ENCODE data around the gene FLNC.
A peak's percentile ranks its signal among the peaks of the same experiment; 100 is the strongest.

Gene FLNC

DNA sequence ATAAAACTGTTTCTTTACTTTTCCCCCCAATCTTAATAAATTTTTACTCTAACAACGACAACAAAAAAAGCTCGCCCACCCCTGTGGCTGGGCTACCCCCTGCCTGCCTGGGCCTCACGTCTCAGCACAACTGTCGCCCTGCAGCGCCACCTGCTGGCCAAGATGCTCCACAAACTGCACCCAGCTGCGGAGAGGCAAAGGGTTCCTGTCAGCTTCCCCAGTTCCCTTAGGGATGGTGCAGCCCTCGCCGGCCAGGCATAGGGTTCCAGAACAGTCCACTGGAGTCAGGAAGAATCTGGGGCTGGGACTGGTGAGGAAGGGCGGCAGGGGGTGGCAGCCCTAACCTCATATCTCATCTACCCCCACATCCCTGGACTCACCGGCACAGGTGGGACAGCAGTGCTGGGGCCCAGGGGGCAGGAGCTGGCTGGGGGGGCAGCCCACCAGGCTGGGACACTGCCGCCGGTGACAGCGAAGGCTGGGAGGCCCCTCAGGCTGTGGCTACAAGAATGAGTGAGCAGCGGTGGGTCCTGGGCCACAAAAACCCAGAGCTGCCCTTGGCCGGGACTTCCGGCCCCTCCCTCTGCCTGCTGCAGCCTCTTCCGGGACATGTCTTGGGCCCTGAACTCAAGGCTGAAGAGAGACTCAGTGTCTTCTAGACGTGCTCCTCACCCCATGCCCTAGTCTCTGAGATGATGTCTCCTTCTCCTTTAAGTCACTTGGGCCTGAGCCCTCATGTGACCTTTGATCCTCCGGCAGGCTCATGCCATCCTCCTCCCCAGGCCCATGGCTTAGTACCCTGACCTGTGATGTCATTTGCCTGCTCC is 53.6 kb downstream of the FLNC start:
- peak; percentile 84 to 86 for DNase-seq

DNA sequence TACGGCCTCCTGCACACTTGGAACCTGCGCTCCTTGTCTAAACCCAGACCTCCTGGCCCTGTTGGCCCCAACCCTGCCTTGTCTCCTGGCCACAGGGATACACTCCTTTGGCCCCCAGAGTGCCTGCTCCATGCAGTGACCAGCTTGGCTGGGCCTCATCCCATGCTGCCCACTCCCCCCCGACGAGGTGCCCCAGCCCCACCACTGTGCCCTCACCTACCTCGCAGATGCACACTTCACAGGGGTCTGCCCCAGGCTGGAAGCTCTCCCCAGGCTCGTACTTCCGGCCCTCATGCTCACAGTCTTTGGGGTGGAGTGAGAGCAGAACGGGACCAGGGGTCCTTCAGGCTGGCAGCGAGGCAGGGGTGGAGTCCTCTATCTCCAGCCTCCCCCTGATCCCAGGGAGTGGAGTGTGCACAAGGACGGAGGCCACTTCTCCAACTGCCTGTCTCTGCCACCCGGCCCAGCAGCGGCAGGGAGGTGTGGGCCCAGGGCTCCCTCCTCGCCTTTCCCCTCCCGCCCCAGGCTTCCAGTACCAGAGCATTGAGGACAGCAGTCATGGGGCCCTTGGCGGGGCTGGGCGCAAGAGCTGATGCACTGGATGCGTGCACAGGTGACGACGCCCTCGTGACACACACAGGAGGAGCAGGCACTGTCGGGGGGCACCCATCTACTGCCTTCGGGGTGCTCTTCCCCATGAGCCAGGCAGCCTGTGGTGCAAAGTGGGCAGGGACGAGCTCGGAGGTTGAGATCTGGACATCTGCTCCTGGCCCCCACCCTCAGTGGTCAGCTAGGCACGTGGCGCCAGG is 54.6 kb downstream of the FLNC start:
- no peak for DNase-seq

DNA sequence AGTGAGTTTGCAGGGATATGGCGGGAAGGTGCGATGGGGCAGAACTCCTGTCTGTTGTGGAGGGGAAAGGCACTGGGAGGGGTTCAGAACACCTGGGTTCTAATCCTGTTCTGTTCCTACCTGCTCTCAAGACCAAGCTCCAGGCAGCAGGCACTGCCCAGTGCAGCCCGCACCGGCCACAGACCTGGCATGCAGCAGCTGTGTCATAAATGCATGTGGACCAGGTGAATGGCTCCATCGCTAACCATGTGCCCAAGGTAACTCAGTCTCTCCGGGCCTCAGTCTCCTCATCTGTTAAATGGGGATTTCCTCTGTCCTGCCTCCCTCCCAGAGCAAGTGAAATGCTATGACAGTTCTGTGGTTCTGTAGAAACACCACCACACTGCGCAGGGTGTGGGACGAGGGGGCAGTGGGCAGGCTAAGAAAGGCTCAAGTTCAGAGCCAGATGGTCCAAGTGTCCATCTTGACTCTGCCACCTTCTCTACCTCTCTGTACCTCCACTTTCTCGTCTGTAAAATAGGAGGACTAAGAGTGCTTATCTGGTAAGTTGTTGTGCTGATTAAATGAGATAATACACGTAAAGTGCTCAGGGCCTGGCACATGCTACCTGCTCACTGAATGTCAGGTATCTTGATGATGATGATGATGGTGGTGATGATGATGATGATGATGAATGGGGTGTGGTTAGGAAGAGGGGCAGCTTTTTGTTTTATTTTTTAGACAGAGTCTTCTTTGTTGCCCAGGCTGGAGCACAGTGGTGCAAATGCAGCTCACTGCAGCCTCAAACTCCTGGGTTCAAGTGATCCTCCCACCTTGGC is 55.4 kb downstream of the FLNC start:
- no peak for DNase-seq

DNA sequence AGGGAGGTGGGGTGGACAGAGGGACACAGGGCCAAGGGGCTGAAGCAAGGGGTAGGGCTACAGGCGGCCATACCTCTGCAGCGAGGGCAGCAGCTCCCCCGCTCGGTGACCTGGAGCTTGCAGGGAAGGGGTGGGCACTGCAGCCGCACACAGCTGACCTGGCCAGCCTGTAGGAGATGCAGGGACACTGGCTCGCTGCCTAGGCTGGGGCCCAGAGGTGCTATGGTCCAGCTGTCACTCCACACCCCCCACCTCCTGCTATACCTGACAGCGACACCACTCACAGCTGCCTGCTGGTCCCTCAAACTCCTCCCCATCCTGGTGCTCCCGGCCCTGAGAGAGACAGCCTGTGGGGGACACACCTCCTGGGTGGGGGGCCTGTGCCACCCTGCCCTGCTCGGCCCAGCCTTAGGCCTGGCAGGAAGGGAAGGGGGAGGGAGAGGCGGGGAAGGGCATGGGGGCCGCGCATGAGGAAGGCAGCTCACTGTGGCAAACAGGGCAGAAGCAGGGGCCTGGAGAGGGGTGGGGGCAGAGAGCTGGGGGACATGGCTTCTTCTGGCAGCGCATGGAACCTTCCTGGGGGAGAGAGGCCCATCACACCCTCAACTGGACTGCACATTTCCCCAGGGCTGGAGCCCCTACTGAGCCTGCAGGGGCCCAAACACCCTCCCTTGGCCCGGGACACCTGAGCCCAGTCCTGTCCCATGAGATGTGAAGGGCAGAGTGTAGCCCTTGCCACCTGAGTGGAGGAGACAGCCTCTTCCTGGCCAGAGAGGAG is 56.4 kb downstream of the FLNC start:
- no peak for DNase-seq

DNA sequence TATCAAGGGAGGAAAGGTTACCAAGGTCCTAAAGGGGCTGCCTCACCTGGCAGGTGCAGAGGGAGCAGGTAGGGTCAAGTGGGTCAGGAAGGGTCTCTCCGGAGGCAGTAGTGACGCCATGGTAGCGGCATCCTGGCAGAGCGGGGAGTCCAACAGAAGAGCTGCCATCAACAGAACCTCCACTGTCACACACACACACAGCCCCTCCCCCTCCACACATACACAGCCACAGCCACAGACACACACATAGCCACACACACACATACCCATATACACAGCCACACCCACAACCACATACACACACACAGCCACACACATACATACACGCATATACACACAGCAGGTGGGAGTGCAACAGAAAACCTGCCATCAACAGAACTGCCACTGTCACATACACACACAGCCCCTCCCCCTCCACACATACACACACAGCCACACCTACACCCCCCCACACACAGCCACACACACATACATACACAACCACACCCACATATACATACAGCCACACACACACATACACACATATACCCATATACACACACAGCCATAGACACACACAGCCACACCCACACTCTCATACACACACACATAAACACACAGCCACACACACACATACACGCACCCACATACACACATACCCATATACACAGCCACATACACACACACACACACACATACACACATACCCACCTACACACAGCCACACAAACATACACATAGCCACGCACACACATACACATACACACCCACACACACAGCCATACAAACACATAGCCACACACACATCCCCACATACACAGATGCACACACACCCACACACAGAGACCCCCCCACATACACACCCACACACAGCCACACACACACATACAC is 57.2 kb downstream of the FLNC start:
- no peak for DNase-seq

DNA sequence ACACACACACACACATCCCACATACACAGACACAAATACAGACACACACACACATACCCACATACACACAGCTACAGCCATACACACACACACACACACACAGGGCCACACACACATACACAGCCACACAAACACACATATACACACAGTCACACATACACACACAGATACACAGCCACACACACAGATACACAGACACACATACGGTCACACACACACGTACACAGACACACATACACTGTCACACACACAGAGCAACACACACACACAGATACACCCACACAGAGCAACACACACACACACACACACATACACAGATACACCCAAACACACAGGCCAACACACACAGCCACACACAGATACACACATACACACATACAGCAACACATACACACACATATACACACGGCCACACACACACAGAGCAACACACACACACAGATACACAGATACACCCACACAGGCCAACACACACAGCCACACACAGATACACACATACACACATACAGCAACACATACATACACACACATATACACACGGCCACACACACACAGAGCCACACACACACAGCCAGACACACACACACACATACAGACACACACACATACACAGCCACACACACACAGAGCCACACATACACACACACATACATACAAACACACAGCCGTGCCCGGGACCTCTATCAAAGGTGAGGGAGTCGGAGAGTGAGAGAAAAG is 58.0 kb downstream of the FLNC start:
- no peak for DNase-seq

DNA sequence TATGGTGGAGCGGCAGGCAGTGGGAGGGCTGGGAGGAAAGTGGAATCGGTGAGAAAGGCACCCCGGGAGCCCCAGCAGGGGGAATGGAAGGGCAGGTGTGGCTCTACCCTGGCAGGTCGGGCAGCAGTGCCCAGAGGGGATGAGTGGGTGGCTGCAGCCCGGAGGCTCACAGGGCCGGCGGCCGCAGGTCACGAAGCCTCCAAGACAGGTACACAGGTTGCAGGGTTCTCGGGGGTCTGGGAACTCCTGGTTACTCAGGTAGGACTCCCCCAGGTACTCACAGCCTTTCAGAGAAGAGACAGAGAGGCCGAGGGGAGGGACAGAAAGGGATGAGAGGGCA is 58.5 kb downstream of the FLNC start:
- DNase-seq = no peak

DNA sequence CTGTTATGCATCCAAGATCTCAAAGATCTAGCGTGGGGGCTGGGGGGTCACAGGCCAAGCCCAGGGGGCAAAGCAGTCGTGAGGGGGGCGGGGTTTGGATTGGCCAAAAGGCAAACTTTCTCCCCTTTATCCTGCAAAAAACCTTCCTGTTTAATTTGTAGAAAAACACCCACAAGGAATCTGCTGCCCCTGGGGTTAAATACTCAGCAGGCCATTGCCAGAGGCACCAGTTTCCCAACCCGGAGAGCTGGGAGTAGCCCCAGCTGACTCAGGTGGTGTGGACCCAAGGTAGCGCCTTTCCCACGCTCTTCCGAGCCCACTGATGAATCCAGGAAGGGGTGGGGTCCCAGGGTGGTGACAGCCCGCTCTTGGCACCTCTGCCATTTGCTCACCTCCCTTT is 58.9 kb downstream of the FLNC start:
- no peak for DNase-seq

DNA sequence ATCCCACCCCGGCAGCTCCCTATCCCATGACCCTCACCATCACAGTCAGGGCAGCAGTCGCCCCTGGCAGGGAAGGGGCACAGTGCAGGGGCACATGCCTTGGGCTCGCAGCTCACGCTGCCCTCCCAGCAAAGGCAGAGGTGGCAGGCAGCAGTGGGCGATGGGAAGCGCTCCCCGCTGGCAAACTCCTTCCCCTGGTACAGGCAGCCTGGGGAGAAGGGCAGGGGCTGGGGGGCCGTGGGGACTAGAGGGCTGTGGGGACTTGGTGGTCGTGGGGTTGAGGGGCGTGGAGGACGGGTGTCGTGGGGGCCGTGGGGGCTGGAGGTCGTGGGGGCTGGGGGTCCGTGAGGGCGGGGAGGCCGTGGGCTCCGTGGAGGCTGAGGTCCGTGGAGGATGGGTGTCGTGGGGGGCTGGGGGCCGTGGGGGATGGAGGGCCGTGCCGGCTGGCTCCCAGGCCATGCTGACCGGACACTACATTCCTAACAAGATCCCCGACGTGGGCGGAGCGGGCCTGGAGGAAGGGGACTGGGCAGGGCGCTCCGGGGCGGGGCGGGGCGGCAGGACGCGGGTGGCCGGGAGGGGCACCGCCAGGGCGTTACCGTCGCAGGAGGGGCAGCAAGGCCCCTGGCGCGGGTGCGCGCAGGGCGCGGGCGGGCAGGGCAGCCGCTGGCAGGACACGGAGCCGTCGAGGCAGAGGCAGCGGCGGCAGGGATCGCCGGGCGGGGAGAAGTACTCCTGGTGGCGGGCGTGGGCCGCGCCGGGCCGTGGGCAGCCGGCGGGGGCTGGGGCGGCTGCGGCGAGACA is 60.3 kb downstream of the FLNC start:
- DNase-seq = no peak

DNA sequence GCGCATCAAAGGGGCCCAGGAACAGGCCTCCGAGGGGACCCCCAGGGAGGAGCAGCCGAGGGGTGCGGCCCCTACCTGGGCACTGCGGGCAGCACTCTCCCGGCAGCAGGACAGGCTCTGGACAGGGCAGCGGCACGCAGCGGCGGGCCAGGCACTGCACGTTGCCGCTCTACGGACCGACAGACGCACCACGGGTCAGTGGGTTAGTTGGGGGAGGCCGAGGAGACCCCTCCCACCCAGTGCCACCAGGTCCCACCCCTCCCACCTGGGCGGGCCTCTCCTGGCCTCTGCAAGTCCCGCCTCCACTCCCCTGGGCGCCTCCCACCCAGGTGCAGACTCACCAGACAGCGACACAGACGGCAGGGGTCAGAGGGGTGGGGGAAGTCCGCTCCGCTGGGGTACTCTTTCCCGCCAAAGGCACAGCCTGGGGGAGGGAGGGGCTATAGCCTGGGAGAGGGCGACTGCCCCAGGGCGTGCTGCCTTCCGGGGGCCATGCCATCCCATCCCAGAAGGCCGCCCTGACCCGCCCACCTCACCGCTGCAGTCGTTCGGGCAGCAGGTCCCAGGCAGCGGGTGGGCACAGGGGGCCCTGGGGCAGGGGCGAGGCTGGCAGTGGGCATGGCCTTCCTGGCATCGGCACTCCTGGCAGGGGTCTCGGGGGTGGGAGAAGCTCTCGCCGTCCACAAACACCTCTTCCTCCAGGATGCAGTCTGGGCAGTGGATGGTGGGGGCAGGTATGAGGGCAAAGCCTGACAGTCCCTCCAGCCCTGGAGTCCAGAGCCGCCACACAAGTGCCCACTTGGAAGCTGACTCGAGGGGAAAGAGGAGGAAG is 61.1 kb downstream of the FLNC start:
- no peak for DNase-seq

DNA sequence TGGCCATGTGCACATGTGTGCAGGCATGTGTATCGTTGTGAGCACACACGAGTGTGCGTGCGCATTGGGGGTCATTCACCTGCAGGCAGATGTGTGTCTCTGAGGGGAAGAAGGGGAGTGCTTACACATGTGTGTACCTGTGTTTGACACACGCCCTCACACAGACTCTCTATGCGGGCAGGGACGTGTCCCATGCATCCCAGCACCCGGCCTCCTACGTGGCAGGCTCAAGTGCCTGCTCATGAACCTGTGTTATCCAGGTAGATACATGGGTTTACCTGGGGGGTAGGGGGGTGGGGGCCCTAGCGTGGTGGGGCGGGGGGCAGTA is 61.7 kb downstream of the FLNC start:
- DNase-seq = no peak

DNA sequence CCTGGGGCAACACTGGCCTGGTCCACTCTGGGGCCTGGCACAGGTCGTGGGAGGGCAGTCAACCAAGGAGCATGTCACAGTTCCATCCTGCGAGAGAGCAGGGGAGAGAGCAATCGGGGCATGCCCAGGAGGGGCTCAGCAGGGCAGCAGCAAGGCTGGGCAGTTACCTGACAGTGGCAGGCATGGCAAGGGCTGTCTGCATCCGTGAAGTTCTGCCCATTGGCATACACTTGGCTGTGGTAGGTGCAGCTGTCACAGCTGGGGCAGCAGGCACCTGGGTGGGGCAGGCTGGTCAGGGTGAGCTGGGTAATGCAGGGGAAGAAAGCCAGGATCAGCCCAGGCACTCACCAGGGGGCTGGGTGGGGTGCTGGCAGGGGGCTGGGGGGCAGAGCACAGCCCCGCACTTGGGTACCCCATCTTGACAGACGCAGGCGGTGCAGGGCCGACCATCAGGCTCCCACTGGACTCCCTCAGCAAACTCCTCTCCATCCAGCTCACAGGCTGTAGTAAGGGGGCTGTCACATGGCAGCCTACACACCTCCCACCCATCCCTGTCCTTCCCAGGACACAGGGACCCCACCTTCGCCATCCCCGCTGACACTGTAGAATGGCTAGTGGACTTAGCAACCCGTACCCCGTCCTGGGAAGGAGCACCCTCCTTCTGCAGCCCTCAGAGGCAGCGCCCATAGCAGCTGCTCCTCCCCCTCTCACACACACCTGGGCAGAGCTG is 62.5 kb downstream of the FLNC start:
- DNase-seq = no peak

DNA sequence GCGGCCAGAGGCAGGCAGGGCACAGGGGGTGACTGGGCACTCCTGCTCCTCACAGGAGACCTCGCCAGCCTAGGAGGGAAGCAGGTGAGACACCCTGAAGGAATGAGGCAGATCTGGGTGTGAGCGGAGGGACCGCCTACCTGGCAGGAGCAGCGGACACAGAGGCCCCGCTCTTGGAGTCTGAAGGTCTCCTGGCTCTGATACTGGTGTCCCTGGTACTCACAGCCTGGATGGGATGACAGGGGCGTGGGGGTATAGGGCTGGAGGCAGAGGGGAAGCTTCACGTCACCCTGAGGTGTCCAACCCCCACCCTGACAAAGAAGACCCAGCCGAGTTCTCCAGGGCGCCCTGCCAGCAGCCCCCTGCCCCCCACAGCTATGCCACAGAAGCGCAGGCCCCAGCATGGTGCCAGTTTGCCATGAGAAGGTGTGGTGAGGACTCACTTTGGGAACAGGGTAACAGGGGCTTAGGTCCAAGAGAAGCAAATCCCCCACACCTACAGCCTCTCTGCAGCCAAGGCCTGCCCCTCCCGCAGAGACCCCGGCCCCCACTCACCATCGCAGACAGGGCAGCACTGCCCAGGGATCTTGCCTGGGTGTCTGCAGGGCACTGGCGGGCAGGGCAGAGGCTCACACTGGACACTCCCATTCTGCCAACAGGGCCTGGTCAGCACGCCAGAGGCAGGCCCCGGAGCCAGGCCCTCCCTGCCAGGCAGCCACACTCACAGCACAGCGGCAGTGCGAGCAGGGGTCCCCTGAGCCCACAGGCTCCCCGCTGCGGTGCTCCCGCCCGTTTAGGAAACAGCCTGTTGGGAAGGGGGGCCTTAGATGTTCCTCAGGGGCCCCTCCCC is 63.3 kb downstream of the FLNC start:
- no peak for DNase-seq

DNA sequence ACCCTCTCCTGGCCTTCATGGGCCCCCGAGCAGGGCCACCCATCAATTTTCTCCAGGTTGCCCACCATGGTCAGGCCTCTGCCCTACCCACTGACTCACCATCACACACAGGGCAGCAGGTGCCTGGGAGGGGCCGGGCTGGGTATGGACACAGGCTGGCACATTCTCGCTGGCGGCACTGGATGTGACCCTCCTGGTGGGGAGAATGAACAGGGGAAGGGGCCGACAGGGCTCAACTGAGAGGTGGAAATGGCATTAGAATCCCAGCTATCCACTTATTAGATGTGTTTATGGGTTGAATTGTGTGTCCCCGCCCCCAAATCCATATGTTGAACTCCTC is 63.9 kb downstream of the FLNC start:
- no peak for DNase-seq

DNA sequence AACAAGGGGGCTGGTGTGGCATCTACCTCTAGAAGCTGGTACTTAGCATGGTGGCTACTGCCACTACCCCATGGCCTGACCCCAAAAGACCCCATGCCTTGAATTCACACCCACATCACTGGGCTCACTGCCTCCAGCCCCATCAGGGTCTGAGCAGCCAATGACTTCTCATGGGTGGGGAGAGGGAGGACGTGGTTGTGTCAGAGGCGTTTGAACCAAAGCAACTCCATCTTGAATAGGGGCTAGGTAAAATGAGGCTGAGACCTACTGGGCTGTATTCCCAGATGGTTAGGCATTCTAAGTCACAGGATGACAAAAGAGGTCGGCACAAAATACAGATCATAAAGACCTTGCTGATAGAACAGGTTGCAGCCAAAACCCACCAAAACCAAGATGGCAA is 65.1 kb downstream of the FLNC start:
- DNase-seq = no peak

DNA sequence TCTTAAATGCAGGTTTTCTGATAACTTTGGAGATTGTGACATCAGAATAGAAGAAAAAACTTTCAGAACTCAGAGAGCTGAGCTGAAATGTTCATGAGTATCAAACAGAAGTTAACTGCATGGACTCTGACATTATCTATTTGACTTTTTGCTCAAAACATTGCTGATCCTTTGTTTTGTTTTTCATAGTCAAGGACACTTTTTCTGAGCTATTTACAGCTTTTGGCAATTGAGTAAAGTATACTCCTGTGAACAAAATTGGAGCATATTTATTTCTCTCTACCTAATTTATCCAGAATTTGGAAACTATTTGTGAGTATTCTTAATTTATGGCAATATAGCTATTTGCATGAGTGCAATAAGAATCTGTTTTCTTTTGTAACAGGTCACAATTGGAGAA is 69.2 kb downstream of the FLNC start:
- no peak for DNase-seq

DNA sequence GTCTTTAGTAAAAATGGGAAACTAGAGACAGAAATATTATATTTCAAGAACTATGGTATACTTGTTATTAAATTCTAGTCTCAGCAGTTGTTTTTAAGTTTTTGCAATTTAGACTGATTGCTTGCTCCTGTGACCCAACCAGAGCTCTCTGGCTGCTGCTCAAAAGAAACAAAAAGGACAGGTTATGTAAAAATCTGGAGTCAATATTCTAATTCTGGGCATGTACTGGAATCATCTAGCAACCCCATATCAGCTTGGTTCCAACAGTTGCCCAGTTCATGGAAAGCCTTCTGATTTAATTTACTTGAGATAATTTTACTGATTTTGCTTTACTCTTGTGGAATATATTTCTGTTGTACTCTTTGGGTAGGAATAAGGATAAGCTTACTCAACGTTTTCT is 70.0 kb downstream of the FLNC start:
- no peak for DNase-seq

All from activated CD4-positive, alpha-beta T cell treated with anti-CD3 and anti-CD28 coated beads, Interleukin-2, amount 50 U/mL, for 4 hours (primary cell).